Measurements from ENCODE around the gene KANSL1. TPM values are rescaled to one million over a fixed set of nuclear protein-coding genes. Genes with fewer than 3 reads are reported as not detected.

Gene KANSL1
- total and polyA plus RNA-seq, 2 donors from 2014 or later: 13.7 to 97.3 TPM

- H3K27ac ChIP-seq (ENCODE audit: low read depth in 2 of 2, low read length in 2 of 2): no peak overlapping the region
- intact Hi-C loops (cut with DNase I): no loop called here
- DNase-seq (peak in 1 of 5 donors; percentile 9), FAIRE-seq (no peak)
- H3K9me3 ChIP-seq (ENCODE audit: control insufficient read depth in 2 of 3, insufficient read depth in 1 of 3, low read length in 3 of 3): no peaks in the 10 kb centered on the region
- TF ChIP-seq, protein P1, sequence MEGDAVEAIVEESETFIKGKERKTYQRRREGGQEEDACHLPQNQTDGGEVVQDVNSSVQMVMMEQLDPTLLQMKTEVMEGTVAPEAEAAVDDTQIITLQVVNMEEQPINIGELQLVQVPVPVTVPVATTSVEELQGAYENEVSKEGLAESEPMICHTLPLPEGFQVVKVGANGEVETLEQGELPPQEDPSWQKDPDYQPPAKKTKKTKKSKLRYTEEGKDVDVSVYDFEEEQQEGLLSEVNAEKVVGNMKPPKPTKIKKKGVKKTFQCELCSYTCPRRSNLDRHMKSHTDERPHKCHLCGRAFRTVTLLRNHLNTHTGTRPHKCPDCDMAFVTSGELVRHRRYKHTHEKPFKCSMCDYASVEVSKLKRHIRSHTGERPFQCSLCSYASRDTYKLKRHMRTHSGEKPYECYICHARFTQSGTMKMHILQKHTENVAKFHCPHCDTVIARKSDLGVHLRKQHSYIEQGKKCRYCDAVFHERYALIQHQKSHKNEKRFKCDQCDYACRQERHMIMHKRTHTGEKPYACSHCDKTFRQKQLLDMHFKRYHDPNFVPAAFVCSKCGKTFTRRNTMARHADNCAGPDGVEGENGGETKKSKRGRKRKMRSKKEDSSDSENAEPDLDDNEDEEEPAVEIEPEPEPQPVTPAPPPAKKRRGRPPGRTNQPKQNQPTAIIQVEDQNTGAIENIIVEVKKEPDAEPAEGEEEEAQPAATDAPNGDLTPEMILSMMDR (IDR thresholded peaks at IDR 0.05; ENCODE audit: borderline replicate concordance, extremely low read depth, insufficient read depth): no peak
- H3K36me3 ChIP-seq (ENCODE audit: control insufficient read depth in 2 of 3, insufficient read depth in 3 of 3, low read length in 3 of 3): peaks cover 6 to 30% (median 18%) of the 10 kb centered on the region in 3 donors
- H3K9ac ChIP-seq (ENCODE audit: low read length in 3 of 3): no peak overlapping the region
- H3K27me3 ChIP-seq (ENCODE audit: control insufficient read depth, insufficient read depth, low read length): no peaks in the 10 kb centered on the region
- no peak overlapping the region for H3K4me3 ChIP-seq (ENCODE audit: low read length in 3 of 3)
- no peaks in the 10 kb centered on the region for H3K4me1 ChIP-seq (ENCODE audit: control insufficient read depth in 2 of 3, insufficient read depth in 2 of 3, low read depth in 1 of 3, low read length in 3 of 3)
Observed at GRCh38 chr17:46027048-46027975, 165.9 kb downstream of the KANSL1 start.

DNA sequence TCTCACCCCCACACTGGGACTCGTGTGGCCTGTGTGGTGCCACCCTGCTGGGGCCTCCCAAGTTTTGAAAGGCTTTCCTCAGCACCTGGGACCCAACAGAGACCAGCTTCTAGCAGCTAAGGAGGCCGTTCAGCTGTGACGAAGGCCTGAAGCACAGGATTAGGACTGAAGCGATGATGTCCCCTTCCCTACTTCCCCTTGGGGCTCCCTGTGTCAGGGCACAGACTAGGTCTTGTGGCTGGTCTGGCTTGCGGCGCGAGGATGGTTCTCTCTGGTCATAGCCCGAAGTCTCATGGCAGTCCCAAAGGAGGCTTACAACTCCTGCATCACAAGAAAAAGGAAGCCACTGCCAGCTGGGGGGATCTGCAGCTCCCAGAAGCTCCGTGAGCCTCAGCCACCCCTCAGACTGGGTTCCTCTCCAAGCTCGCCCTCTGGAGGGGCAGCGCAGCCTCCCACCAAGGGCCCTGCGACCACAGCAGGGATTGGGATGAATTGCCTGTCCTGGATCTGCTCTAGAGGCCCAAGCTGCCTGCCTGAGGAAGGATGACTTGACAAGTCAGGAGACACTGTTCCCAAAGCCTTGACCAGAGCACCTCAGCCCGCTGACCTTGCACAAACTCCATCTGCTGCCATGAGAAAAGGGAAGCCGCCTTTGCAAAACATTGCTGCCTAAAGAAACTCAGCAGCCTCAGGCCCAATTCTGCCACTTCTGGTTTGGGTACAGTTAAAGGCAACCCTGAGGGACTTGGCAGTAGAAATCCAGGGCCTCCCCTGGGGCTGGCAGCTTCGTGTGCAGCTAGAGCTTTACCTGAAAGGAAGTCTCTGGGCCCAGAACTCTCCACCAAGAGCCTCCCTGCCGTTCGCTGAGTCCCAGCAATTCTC lies 166.8 kb downstream of the KANSL1 start:
- no peak overlapping the region for H3K27ac ChIP-seq (ENCODE audit: low read depth in 2 of 2, low read length in 2 of 2)
- H3K27me3 ChIP-seq (ENCODE audit: control insufficient read depth, insufficient read depth, low read length): no peaks in the 10 kb centered on the region
- TF ChIP-seq, protein P1 (IDR thresholded peaks at IDR 0.05; ENCODE audit: borderline replicate concordance, extremely low read depth, insufficient read depth): no peak
- H3K4me1 ChIP-seq (ENCODE audit: control insufficient read depth in 2 of 3, insufficient read depth in 2 of 3, low read depth in 1 of 3, low read length in 3 of 3): no peaks in the 10 kb centered on the region
- peaks cover 6 to 21% (median 14%) of the 10 kb centered on the region in 3 donors for H3K36me3 ChIP-seq (ENCODE audit: control insufficient read depth in 2 of 3, insufficient read depth in 3 of 3, low read length in 3 of 3)
- H3K4me3 ChIP-seq (ENCODE audit: low read length in 3 of 3): no peak overlapping the region
- intact Hi-C loops (cut with DNase I): no loop called here
- FAIRE-seq (no peak), DNase-seq (peak in 1 of 5 donors; percentile 48)
- H3K9ac ChIP-seq (ENCODE audit: low read length in 3 of 3): no peak overlapping the region
- H3K9me3 ChIP-seq (ENCODE audit: control insufficient read depth in 2 of 3, insufficient read depth in 1 of 3, low read length in 3 of 3): no peaks in the 10 kb centered on the region

GRCh38 chr17:46025510-46026165 lies 167.6 kb downstream of the KANSL1 start:
- TF ChIP-seq, protein P1 (IDR thresholded peaks at IDR 0.05; ENCODE audit: borderline replicate concordance, extremely low read depth, insufficient read depth): no peak
- H3K36me3 ChIP-seq (ENCODE audit: control insufficient read depth in 2 of 3, insufficient read depth in 3 of 3, low read length in 3 of 3): peaks cover 5 to 14% (median 9%) of the 10 kb centered on the region in 3 donors
- H3K9me3 ChIP-seq (ENCODE audit: control insufficient read depth in 2 of 3, insufficient read depth in 1 of 3, low read length in 3 of 3): no peaks in the 10 kb centered on the region
- no peaks in the 10 kb centered on the region for H3K4me1 ChIP-seq (ENCODE audit: control insufficient read depth in 2 of 3, insufficient read depth in 2 of 3, low read depth in 1 of 3, low read length in 3 of 3)
- DNase-seq (no peak), FAIRE-seq (no peak)
- no peak overlapping the region for H3K9ac ChIP-seq (ENCODE audit: low read length in 3 of 3)
- H3K27ac ChIP-seq (ENCODE audit: low read depth in 2 of 2, low read length in 2 of 2): no peak overlapping the region
- intact Hi-C loops (cut with DNase I): no loop called here
- H3K27me3 ChIP-seq (ENCODE audit: control insufficient read depth, insufficient read depth, low read length): no peaks in the 10 kb centered on the region
- no peak overlapping the region for H3K4me3 ChIP-seq (ENCODE audit: low read length in 3 of 3)

All from kidney (tissue), 14 donors.